T-helper 2 cell treated with Interferon-gamma antibody and Interleukin-4, amounts not matched to agents 5 μg/mL and 100 μg/mL, for 36 hours (primary cell): ENCODE data around the gene USP31.
A peak's percentile ranks its signal among the peaks of the same experiment; 100 is the strongest.

Experiments
- DNase-seq: peaks from one replicate; pipeline ENCODE4 v3.0.0; 2021; ENCODE audit warnings: low spot score
- H3K27ac Mint-ChIP-seq: one replicate; pipeline ENCODE4 v1.8.0; 2021; ENCODE audit warnings: mild to moderate bottlenecking, mixed read lengths
- H3K27me3 Mint-ChIP-seq: one replicate; pipeline ENCODE4 v1.8.0; 2021; ENCODE audit warnings: low read depth, mixed read lengths
- H3K36me3 Mint-ChIP-seq: one replicate; pipeline ENCODE4 v1.8.0; 2021; ENCODE audit warnings: low read depth, mixed read lengths
- H3K4me1 Mint-ChIP-seq: one replicate; pipeline ENCODE4 v1.8.0; 2021; ENCODE audit warnings: low read depth, mixed read lengths
- H3K4me3 Mint-ChIP-seq: one replicate; pipeline ENCODE4 v1.8.0; 2022; ENCODE audit warnings: mild to moderate bottlenecking, moderate library complexity, mixed read lengths
- H3K9me3 Mint-ChIP-seq: one replicate; pipeline ENCODE4 v1.8.0; 2021; ENCODE audit warnings: mixed read lengths

USP31 gene

GRCh38 chr16:23064639-23065038 is 84.6 kb downstream of the USP31 start:
- DNase-seq = no peak

GRCh38 chr16:23062524-23062923 is 86.7 kb downstream of the USP31 start:
- peaks cover 4% of the 10 kb centered on the region for H3K27me3 Mint-ChIP-seq

More at GRCh38 chr16:23064639-23065038, 84.6 kb downstream of the USP31 start:
- H3K36me3 Mint-ChIP-seq = peaks cover 10% of the 10 kb centered on the region
- H3K9me3 Mint-ChIP-seq = no peaks in the 10 kb centered on the region
- H3K4me3 Mint-ChIP-seq = no peak overlapping the region
- H3K27ac Mint-ChIP-seq = no peak overlapping the region
- H3K27me3 Mint-ChIP-seq = peaks cover 4% of the 10 kb centered on the region
- peaks cover 1% of the 10 kb centered on the region for H3K4me1 Mint-ChIP-seq

GRCh38 chr16:23061669-23062068 is 87.6 kb downstream of the USP31 start:
- Mint-ChIP-seq H3K27ac (no peak overlapping the region), H3K9me3 (no peaks in the 10 kb centered on the region), H3K36me3 (peaks cover 2% of the 10 kb centered on the region), H3K4me1 (peaks cover 1% of the 10 kb centered on the region), H3K4me3 (no peak overlapping the region), H3K27me3 (peaks cover 9% of the 10 kb centered on the region)
- DNase-seq = no peak

More at GRCh38 chr16:23062524-23062923, 86.7 kb downstream of the USP31 start:
- no peak for DNase-seq
- Mint-ChIP-seq H3K36me3 (peaks cover 2% of the 10 kb centered on the region), H3K27ac (no peak overlapping the region), H3K9me3 (no peaks in the 10 kb centered on the region), H3K4me3 (no peak overlapping the region), H3K4me1 (peaks cover 1% of the 10 kb centered on the region)

GRCh38 chr16:23060458-23061320 is 88.6 kb downstream of the USP31 start:
- peak; percentile 29 for DNase-seq
- no peak overlapping the region for H3K4me3 Mint-ChIP-seq
- H3K9me3 Mint-ChIP-seq = no peaks in the 10 kb centered on the region
- no peaks in the 10 kb centered on the region for H3K36me3 Mint-ChIP-seq
- H3K4me1 Mint-ChIP-seq = peaks cover 1% of the 10 kb centered on the region
- peaks cover 13% of the 10 kb centered on the region for H3K27me3 Mint-ChIP-seq
- no peak overlapping the region for H3K27ac Mint-ChIP-seq

GRCh38 chr16:23059433-23059832 is 89.8 kb downstream of the USP31 start:
- no peaks in the 10 kb centered on the region for H3K9me3 Mint-ChIP-seq
- H3K27ac Mint-ChIP-seq = no peak overlapping the region

GRCh38 chr16:23058576-23058975 is 90.7 kb downstream of the USP31 start:
- Mint-ChIP-seq H3K9me3 (no peaks in the 10 kb centered on the region), H3K36me3 (no peaks in the 10 kb centered on the region), H3K27me3 (peaks cover 22% of the 10 kb centered on the region), H3K4me1 (peaks cover 1% of the 10 kb centered on the region), H3K4me3 (no peak overlapping the region), H3K27ac (no peak overlapping the region)
- no peak for DNase-seq

More at GRCh38 chr16:23059433-23059832, 89.8 kb downstream of the USP31 start:
- Mint-ChIP-seq H3K4me3 (no peak overlapping the region), H3K4me1 (peaks cover 1% of the 10 kb centered on the region), H3K36me3 (no peaks in the 10 kb centered on the region), H3K27me3 (peaks cover 16% of the 10 kb centered on the region)
- DNase-seq = no peak

GRCh38 chr16:23057013-23057596 is 92.1 kb downstream of the USP31 start:
- no peak for DNase-seq
- Mint-ChIP-seq H3K4me3 (no peak overlapping the region), H3K27ac (no peak overlapping the region), H3K9me3 (no peaks in the 10 kb centered on the region), H3K36me3 (no peaks in the 10 kb centered on the region), H3K4me1 (peaks cover 1% of the 10 kb centered on the region), H3K27me3 (peaks cover 22% of the 10 kb centered on the region)

DNA sequence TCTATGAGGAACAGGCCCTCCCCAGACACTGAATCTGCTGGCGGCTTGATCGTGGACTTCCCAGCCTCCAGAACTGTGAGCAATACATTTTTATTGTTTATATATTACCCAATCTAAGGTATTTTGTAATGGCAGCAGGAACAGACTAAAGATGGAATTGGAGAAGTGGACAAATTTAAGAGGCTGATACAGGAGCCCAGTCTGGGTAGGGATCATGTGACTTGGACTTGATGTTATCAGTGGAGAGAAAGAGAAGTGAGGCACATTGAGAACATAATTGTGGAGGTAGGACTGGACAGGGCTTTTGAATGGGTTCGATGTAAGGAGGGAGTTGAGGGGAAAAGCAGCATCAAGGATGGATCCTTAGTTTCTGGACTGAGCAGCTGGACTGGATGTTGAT is 93.8 kb downstream of the USP31 start:
- H3K4me1 Mint-ChIP-seq = no peaks in the 10 kb centered on the region

DNA sequence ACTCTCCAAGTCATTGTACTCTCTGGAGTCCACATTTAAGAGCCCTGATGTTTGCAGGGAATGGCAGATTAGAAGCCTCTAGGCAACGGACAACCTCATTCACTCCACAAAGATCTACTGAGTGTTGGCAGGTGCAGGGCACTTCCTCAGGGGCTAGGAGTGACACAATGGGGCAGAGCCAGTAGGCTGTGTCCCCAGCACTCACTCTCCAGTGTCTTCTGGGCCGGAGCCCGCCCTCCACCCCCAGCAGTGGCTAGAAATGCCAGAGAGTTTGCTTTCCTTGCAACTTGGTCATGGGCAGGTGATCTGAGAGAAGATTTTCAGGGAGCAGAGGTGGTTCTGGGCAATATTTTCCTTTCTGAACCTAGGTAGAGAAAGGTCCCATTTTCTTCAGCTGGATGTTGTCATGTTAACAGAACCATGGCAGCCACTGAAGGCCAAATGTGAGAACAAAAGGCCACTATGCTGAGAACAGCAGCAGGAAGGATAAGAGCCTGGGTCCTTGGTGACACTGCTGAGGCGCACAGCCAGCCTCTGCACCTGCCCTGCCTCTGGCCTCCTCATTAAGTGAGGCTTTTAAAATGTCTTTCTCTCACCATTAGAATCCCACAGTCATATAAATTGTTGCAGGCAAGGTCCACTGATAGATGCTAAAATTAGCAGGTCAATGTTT is 96.2 kb downstream of the USP31 start:
- Mint-ChIP-seq H3K4me1 (no peaks in the 10 kb centered on the region), H3K36me3 (no peaks in the 10 kb centered on the region), H3K27me3 (peaks cover 22% of the 10 kb centered on the region), H3K9me3 (no peaks in the 10 kb centered on the region), H3K4me3 (no peak overlapping the region), H3K27ac (no peak overlapping the region)
- no peak for DNase-seq

More for the DNA sequence above, 93.8 kb downstream of the USP31 start:
- no peaks in the 10 kb centered on the region for H3K9me3 Mint-ChIP-seq
- no peak for DNase-seq
- no peaks in the 10 kb centered on the region for H3K36me3 Mint-ChIP-seq
- no peak overlapping the region for H3K4me3 Mint-ChIP-seq
- H3K27me3 Mint-ChIP-seq = peaks cover 18% of the 10 kb centered on the region
- no peak overlapping the region for H3K27ac Mint-ChIP-seq

GRCh38 chr16:23052221-23052620 is 97.0 kb downstream of the USP31 start:
- no peaks in the 10 kb centered on the region for H3K9me3 Mint-ChIP-seq
- no peak overlapping the region for H3K4me3 Mint-ChIP-seq
- DNase-seq = no peak
- H3K27ac Mint-ChIP-seq = no peak overlapping the region
- no peaks in the 10 kb centered on the region for H3K36me3 Mint-ChIP-seq
- H3K4me1 Mint-ChIP-seq = no peaks in the 10 kb centered on the region
- H3K27me3 Mint-ChIP-seq = peaks cover 20% of the 10 kb centered on the region

DNA sequence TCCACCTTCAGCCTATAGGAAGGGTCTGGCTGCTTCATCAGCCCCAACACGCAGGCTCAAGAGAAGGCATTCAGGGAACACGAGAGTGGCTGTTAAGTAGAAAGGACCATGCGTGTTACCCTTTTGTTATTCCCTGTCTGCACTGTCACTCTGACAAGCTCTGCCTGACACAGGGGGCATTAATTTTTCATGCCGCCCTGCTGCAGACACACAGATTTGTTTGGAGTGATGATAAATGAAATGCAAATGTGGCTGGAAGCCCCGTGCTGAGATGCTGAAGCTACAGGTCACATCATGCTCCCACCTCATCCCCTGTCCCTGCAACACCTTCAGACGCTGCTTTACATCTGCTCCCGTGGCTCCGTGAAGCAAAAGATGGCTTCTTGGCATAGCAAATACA is 97.7 kb downstream of the USP31 start:
- Mint-ChIP-seq H3K9me3 (no peaks in the 10 kb centered on the region), H3K27ac (no peak overlapping the region), H3K4me3 (no peak overlapping the region)

DNA sequence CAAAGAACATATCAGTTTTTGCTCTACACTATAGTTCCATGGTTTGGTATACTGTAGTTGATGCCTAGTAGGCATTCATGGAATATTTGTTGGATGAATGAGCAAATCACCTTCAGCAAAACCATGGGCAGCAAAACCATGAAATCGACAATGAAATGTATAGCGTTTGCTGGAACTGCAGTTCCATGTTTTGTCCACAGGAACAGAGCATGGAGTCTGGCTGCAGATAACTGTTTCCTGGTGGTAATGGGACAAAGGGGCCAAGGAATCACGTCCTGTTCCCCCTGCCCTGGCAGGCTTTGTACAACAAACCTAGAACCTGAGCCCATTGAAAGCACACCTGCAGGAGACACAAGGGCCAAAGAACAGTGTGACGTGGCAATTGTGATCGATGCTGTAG is 101.1 kb downstream of the USP31 start:
- DNase-seq = no peak
- H3K4me1 Mint-ChIP-seq = no peaks in the 10 kb centered on the region
- H3K9me3 Mint-ChIP-seq = peaks cover 5% of the 10 kb centered on the region
- no peak overlapping the region for H3K27ac Mint-ChIP-seq
- H3K36me3 Mint-ChIP-seq = no peaks in the 10 kb centered on the region
- peaks cover 3% of the 10 kb centered on the region for H3K27me3 Mint-ChIP-seq
- H3K4me3 Mint-ChIP-seq = no peak overlapping the region

More for the DNA sequence above, 97.7 kb downstream of the USP31 start:
- Mint-ChIP-seq H3K36me3 (no peaks in the 10 kb centered on the region), H3K27me3 (peaks cover 15% of the 10 kb centered on the region), H3K4me1 (no peaks in the 10 kb centered on the region)
- DNase-seq = no peak

GRCh38 chr16:23045025-23045424 is 104.2 kb downstream of the USP31 start:
- H3K4me1 Mint-ChIP-seq = no peaks in the 10 kb centered on the region
- H3K27me3 Mint-ChIP-seq = peaks cover 3% of the 10 kb centered on the region
- no peaks in the 10 kb centered on the region for H3K36me3 Mint-ChIP-seq
- no peak overlapping the region for H3K4me3 Mint-ChIP-seq
- DNase-seq = no peak
- H3K27ac Mint-ChIP-seq = no peak overlapping the region
- peaks cover 5% of the 10 kb centered on the region for H3K9me3 Mint-ChIP-seq

- H3K27ac Mint-ChIP-seq = no peak overlapping the region
- H3K36me3 Mint-ChIP-seq = no peaks in the 10 kb centered on the region
- no peak overlapping the region for H3K4me3 Mint-ChIP-seq
- DNase-seq = no peak
- peaks cover 5% of the 10 kb centered on the region for H3K9me3 Mint-ChIP-seq
- peaks cover 2% of the 10 kb centered on the region for H3K27me3 Mint-ChIP-seq
- no peaks in the 10 kb centered on the region for H3K4me1 Mint-ChIP-seq
Measured at GRCh38 chr16:23040246-23040645, 109.0 kb downstream of the USP31 start.
